GM21526 (cell line): ENCODE data around the gene TUT1.
"Not testable (repeated sequence)": the region's sequence is repeated elsewhere in the genome, so short reads cannot be mapped to it uniquely, and the experiment has no call there.

Experiments
- ATAC-seq: cut with Tn5 transposase; IDR thresholded peaks from one replicate; pipeline ENCODE4 v1.9.1; 2021; ENCODE audit warnings: moderate library complexity; ENCODE audit not compliant: unreplicated experiment, low FRiP score

Gene TUT1, protein sequence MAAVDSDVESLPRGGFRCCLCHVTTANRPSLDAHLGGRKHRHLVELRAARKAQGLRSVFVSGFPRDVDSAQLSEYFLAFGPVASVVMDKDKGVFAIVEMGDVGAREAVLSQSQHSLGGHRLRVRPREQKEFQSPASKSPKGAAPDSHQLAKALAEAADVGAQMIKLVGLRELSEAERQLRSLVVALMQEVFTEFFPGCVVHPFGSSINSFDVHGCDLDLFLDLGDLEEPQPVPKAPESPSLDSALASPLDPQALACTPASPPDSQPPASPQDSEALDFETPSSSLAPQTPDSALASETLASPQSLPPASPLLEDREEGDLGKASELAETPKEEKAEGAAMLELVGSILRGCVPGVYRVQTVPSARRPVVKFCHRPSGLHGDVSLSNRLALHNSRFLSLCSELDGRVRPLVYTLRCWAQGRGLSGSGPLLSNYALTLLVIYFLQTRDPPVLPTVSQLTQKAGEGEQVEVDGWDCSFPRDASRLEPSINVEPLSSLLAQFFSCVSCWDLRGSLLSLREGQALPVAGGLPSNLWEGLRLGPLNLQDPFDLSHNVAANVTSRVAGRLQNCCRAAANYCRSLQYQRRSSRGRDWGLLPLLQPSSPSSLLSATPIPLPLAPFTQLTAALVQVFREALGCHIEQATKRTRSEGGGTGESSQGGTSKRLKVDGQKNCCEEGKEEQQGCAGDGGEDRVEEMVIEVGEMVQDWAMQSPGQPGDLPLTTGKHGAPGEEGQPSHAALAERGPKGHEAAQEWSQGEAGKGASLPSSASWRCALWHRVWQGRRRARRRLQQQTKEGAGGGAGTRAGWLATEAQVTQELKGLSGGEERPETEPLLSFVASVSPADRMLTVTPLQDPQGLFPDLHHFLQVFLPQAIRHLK

DNA sequence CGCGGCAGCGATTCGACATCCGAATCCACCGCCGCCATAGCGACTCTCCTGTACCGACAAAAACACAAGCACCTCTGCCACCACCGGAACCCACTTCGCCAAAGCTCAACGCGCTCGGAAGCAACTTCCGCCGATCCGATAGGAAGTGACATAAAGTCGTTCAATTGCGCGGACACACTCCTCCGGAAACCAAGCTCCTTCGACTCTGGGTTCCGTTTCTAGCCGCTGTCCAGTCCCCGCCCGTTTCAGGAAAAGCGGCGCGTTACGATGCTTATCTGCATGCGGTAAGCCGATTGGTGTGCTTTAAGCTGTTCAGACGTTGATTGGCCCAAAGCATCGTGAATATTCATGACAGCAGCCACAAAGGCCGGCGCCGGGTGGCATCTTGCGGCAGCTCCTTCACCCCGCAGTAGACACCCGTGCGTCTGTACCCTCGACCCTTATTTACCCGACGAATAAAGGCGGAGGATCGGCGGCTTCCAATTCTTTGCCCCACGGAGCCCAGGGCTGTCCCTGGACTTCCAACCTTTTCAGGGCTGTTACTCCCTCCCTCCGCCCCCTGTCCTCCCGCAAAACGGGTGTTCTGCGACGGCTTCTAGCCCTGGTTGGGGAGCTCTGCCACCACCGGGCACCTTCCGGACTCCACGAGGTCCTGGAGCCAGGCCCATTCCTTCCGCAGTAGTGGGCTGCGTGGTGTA, at the start of gene TUT1:
TSS of gene TUT1 (minus strand) at position 76 of the 698 bp plus-strand sequence. CDS start at position 38, 38 bp downstream.
- ATAC-seq: peak; percentile 76

DNA sequence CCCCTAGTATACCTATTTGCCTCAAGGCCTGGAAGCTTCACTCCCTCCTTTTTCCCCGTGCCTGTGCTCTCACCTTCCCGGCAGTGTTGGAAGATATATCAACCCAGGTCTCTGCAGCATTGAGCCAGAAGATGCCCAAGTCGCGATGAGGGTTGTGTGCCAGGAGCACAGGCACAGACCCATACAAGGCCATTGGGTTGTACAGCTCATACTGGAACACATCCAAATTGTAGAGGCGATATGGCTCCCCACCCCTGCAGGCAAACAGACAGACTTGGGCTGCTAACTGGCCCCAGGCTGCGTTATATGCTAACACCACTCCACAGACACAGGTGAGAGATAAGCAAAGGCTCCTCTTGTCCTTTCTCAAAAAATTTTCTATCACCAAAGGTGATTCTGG, 41.2 kb upstream of the TUT1 start:
- no peak for ATAC-seq

DNA sequence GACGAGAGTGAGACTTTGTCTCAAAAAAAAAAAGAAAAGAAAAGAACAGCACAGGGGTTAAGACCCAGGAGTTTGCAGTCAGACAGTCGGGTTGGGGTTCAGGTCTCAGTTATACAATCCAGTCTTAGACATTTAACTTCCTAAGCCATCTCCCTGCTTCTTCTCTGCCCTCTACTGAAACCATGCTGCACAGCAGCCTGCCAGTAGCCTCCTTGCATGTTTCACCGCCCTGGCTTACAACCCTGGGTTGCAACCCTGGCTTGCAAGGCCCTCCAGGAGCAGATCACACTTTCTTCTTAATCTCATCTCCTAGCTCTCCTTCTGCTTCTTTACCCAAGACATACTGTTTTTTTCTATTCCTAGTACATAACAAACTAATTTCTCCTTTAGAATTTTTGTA, 36.4 kb upstream of the TUT1 start:
- ATAC-seq: no peak

DNA sequence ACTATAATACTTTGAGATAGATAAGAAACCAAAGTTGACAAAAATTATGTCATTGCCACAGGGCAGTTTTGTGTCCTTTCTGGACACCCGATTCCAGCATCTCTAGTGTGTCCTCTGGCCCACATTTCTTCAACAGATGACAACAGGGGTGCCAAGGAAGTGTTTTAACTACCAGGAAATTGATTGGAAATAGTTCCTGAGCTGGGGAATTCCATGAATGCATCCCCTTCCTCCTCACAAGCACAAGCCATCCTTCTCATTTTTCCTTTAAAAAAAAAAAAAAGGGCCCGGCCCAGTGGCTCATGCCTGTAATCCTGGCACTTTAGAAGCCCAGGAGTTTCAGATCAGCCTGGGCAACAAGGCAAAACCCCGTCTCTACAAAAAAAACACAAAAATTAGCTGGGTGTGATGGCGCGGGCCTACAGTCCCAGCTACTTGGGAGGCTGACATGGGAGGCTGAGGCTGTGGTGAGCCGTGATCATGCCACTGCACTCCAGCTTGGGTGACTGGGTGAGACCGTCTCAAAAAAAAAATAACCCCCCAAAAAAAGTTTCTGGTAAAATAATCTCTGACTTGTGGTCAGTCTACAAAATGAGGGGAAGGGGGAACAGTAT, 31.3 kb upstream of the TUT1 start:
- no peak for ATAC-seq

DNA sequence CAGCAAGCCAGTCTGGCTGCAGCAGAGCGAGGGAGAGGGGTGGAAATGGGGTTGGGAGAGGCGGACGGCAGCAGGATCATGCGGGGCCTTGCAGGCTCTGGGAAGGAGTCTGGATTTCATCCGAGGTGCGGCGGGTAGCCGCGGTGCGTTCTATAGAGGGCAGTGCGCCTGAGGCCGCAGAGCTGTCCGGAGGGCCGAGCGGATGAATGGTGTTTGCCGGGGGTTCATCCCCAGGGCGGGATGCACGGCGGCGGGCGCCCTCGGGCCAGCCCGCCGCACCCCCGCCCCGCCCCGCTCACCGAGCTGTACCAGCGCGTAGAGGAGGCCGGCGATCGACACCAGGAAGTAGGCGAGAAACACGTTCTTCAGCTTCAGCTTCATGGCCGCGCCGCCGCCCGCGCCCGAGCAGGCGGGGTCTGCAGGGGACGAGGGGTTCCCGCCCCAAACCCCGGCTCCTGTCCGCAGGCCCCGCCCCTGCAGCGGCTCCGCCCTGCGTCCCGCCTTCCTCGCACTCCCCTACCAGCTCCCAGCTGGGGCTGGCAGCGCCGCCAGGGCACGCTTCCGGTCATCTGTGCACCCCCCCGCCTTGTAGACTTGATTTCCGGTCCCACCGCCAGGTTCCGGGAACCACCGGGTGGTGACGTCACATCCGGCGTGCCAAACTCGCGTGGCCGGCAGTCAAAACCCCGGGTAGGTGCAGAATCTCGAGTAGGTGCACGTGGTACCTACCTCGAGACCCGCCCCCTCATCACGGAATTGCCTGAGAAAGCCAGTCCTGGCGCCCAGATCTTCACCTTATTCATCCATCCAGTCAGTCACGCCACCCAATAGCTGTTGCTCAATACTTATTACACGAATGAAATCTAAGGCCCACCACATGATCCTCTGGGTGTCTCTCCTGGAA, 30.5 kb upstream of the TUT1 start, which contains the start of gene B3GAT3:
TSS of gene B3GAT3 (minus strand) at position 420 of the 904 bp plus-strand sequence. CDS start at position 381, 39 bp downstream.
- peak; percentile 84 for ATAC-seq

DNA sequence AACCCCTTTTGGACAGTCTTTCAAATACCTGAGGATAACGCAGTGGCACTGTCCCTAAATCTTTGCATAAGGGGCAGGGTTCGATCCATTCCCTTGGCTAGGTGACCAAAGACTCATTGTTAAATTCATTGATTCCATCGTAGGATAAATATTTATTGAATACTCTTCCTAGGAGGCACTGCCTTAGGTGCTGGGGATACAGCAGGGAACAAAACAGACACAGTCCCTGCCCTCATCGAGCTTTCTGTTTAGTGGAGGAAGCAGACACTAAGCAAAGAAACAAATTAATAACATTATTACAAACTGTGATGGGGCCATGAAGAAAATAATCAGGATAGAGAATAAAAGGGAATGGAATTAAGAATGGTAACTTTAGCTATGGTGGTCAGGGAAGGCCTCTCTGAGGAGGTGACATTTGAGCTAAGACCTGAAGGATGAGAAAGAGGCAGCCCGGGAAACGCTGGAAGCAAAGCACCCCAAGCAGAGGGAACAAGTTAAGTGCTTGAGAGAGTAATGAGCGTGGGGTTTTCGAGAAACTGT, 29.8 kb upstream of the TUT1 start:
- no peak for ATAC-seq

DNA sequence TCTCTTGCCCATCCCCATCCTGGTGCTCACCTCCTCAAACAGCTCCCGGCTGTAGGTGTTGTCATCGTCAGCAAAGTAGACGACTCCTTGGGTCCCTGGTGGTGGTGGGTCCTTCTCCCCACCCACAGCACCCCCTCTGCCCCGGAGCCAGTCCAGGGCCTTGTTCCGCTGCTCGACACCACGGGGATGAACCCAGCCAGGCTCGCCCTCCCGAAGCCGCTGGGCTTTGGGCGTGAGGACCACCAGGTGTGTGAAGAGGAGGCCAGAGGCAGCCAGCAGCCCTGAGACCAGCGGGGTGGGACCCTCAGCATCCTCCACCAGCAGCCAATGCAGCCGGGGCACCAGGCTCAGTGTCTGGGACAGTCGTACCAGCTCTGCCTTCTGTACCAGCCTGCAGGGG, 25.6 kb upstream of the TUT1 start:
- ATAC-seq: not testable (repeated sequence)

DNA sequence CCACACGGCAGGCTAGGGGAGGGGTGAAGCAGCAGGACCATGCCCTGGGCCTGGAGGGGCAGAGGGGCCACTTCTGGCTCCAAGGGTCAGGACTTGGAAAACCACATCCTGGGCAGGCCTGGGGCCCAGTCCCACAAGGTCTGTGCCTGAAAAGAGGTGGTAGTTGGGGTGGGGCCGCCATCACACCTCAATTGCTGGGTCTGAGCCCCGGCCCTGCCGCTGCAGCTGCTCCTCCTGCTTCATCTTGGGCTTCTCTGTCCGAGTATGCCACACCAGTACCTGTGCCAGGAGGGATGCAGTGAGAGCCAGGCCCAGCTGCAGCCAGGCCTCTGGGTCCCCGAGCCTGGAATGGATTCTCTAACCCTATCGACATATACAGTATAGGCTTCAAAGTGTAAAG, 24.2 kb upstream of the TUT1 start:
- no peak for ATAC-seq

DNA sequence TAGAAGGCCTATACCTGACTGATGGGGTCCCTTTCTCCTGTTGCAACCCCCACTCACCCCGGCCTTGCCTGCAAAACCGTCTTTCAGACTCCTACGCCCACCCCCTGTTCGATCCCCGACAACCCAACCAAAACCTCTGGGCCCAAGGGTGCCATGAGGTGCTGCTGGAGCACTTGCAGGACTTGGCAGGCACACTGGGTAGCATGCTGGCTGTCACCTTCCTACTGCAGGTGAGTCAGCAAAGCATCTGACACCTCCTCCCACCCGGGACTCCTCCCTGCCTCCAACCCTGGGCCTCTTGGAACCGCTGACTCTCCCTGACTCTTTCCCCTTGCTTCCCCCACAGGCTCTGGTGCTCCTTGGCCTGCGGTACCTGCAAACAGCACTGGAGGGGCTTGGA, 23.0 kb upstream of the TUT1 start:
- no peak for ATAC-seq

DNA sequence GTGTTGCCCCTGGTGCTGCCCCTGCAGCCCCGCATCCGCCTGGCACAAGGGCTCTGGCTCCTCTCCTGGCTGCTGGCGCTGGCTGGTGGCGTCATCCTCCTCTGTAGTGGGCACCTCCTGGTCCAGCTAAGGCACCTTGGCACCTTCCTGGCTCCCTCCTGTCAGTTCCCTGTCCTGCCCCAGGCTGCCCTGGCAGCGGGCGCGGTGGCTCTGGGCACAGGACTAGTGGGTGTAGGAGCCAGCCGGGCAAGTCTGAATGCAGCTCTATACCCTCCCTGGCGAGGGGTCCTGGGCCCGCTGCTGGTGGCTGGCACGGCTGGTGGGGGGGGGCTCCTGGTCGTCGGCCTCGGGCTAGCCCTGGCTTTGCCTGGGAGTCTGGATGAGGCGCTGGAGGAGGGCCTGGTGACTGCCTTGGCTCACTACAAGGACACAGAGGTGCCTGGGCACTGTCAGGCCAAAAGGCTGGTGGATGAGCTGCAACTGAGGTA, 22.0 kb upstream of the TUT1 start:
- no peak for ATAC-seq

DNA sequence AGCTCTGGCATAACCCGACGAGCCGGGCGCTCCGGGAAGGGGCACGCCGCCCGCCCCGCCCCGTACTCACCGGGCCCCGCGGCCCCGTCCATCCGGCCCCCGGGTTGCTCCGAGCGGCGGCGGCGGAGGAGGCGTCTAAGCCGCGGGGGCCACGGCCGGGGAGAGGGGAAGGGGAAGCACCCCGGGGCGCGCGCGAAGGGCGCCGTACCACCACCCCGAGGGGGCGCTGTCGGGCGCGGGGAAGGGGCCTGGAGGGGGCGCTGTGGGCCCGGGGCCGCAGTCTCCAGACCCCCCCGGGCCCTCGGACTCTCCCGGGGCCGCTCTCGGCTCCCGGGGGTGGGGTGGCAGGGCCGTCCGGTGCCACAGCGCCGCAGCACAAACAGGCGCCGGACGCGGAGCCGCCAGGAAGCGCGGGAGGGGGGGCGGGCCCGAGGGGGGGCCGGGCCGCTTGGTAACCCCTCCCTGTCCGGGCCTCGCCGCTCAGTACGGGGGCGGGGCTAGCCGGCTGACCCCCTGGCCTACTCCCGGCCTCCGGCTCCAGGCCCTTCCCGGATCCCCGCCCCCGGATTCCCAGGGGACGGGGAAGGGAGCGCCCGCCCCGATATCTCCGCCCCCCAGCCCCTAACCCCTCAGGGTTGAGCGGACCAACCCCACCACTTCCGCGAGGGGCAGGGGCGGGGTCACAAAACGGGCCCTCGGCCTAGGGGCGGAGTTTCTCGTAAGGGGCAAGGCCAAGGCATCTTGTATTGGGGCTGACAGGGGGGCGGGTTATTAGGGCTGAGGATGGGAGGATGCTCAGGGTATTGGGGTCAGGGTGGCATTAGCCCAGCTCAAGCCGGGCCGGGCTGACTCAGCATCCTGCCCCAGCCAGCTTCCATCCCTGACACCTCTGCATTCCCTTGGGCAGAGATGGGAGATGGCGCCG, 21.3 kb upstream of the TUT1 start, which contains the start of the genes EML3 and ROM1:
TSS of gene EML3 (minus strand) at position 410 of the 925 bp plus-strand sequence. CDS start at position 92, 318 bp downstream.
TSS of gene ROM1 (plus strand) at position 892 of the 925 bp plus-strand sequence. CDS start at position 917, 25 bp downstream.
- ATAC-seq: peak; percentile 46

DNA sequence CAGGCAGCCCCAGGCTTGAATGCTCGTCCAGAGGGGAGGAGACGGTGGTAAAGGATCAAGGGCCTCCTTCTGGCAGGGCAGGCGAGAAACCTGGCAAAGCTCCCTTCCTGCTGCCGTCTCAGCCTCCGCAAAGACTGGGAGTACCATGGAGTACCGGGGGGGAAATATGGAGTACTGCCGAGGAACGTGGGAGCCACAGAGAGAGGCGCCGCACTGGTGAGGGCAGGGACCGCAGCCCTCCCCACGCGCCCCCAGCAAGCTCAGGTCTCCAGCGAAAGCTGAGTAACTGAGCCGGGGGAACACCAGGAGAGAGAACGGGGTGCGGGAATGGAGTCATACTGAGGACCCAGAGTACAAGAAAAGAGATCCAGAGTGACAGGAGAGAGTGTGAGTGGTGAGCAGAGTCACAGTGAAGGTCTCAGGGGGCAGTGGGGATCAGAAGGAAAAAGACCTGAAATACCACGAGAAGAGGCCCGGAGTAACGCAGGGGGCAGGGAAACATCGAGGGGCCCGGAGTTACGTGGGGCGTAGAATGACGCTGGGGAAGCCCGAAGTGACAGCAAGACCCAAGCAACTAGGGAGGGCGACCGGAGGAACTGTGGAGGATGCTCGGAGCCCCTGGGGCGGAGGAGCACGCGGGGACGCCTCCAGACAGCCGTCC, 20.5 kb upstream of the TUT1 start:
- peak; percentile 14 for ATAC-seq

DNA sequence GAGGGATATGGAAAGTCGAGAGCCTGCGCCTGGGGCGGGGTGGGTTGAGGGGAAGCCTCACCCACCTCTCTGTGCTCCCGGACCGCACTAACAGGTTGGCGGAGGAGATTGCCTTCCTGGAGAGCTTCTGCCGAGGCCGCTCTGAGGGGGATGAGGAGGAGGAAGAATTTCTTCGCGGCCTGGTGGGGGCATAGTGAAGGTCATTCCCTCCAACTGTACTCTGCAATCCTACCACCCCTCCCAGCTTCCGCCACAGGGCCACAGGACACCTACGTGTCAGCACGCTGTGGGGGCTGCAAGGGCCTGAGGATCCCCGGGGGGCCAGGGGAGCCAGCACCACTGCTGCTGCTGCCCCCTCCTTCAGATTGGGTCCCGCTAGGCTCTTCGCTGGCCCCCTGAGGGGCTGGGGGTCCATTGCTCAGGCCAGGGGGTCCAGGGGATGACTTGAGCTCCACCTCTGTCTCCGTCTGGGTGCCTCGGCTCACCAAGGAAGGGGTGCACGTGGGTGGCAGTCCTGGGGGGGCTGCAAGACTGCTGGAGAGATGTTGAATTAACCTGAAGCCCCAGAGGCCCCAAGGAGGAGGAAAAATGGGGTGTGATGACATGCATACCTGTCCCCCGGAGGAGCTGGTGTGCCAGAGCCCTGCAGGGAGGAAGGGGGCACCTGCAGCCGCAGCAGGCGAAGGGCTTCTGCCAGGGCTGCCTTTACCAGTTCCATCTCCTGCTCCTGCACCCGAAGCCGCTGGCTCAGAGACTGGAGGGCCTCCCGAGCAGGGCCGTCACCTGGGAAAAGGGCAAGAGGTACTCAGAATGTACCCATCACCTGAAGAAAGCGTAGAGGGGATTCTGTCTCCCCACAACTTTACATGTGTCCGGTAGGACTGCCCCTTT, 19.7 kb upstream of the TUT1 start:
- no peak for ATAC-seq

DNA sequence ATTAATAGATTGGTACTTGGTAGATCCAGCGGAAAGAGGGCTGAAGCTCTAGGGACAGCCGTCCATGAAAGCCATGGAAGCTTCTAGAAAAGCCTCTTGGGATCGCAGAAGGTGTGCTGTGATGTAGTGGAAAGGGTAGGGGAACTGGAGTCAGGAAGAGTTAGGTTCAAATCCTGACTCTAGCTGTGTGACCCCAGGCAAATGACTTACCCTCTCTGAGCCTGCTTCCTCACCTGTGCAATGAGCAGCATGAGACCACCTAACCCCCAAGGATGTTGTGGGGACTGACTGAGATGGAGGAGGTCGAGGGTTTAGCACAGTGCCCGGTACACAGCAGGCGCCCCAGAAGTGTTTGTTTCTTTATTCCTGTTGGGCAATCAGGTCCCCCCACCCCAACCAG, 19.1 kb upstream of the TUT1 start:
- no peak for ATAC-seq

DNA sequence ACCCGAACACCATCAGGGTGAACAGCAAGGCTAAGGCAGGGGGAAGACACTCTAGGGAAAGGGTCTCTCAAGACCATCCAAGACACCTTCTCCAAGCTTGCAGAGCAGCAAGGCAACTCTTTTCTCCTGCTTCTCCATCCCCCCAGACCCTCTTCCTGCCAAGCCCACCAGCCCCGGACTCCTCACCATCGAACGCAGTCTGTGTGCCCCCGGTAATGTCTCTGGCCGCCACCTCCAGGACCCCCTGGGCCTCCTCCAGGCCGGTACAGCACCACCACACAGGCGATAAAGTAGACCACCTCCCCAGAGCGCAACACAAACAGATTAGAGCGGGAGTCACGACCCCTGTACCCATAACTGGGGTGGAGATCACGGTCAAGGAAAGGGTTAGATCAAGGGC, 17.5 kb upstream of the TUT1 start:
- no peak for ATAC-seq

DNA sequence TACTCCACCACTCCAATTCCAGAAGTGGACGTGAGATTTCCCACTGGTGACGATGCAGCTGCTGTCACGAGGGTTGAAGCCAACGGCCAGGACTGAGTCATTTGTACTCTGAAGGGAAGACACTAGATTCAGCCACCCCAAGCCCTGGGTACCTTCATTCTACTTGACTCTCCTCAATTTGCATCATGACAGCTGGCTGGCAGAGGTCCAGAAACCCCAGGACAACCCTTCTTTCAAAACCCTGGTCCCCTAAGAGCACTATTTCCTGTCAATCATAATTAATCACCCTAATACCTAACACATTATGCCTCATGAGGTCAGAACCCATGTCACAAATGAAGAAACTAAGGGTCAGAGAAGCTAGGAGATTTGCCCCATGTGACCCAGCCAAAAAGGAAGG, 16.4 kb upstream of the TUT1 start:
- no peak for ATAC-seq
